Activated CD8-positive, alpha-beta T cell treated with anti-CD3 and anti-CD28 coated beads, Interleukin-2, amount 10 ng/mL, durations not matched to agents 7 days and 5 days (primary cell): Measurements from ENCODE around the gene PHB1. TPM values are rescaled to one million over a fixed set of nuclear protein-coding genes. Genes with fewer than 3 reads are reported as not detected.

Source experiments
- ATAC-seq: fragments of 150-1000 bp; cut with Tn5 transposase; one replicate; pipeline ENCODE4 v1.10.0; 2021; ENCODE audit warnings: moderate library complexity
- CTCF ChIA-PET: fragments of 350-600 bp; sonication (Branson Sonifier 250); formaldehyde crosslinking; loops from one replicate; lab custom pipeline; 2021; ENCODE audit warnings: antibody characterized with exemption; lab: Charles Lee
- POLR2A ChIA-PET: fragments of 350-600 bp; sonication (Branson Sonifier 250); formaldehyde crosslinking; loops from one replicate; lab custom pipeline; 2021; ENCODE audit warnings: antibody characterized with exemption; lab: Charles Lee
- DNase-seq: peaks from one replicate; pipeline ENCODE4 v3.0.0-alpha.2; 2020
- H3K27ac Mint-ChIP-seq: one replicate; pipeline ENCODE4 v1.8.0; 2021; ENCODE audit warnings: mild to moderate bottlenecking, mixed read lengths
- H3K27me3 Mint-ChIP-seq: one replicate; pipeline ENCODE4 v1.8.0; 2021; ENCODE audit warnings: low read depth, mixed read lengths
- H3K36me3 Mint-ChIP-seq: one replicate; pipeline ENCODE4 v1.8.0; 2021; ENCODE audit warnings: low read depth, mixed read lengths
- H3K4me1 Mint-ChIP-seq: one replicate; pipeline ENCODE4 v1.8.0; 2021; ENCODE audit warnings: low read depth, mixed read lengths
- H3K4me3 Mint-ChIP-seq: one replicate; pipeline ENCODE4 v1.8.0; 2021; ENCODE audit warnings: mild to moderate bottlenecking, mixed read lengths
- H3K9me3 Mint-ChIP-seq: one replicate; pipeline ENCODE4 v1.8.0; 2022; ENCODE audit warnings: mixed read lengths; ENCODE audit not compliant: insufficient read depth
- total RNA-seq, 2 experiments: library from RNA; stranded (reverse); gene quantifications; one replicate each; pipeline ENCODE4 v1.2.3, GENCODE V29; 2021

Gene PHB1
- total RNA-seq, 2 experiments from 2014 or later, result 181 to 183 TPM

GRCh38 chr17:49387498-49388289, 27.0 kb downstream of the PHB1 start:
- DNase-seq (peak; percentile 28), ATAC-seq (peak; percentile 44)
- Mint-ChIP-seq H3K36me3 (peaks cover 13% of the 10 kb centered on the region), H3K9me3 (no peaks in the 10 kb centered on the region), H3K27ac (peak overlapping the region; percentile 98), H3K4me1 (peaks cover 60% of the 10 kb centered on the region), H3K27me3 (no peaks in the 10 kb centered on the region), H3K4me3 (peak overlapping the region; percentile 70)
- POLR2A ChIA-PET, result interaction anchor here (0.6 to 2.1 kb wide), 6 partner anchors 26 to 290 kb away, joined by 3 to 6 read pairs (median 3); partner anchors contain the start of gene ZNF652
- CTCF ChIA-PET, result interaction anchor here (1.0 to 7.5 kb wide), 8 partner anchors 9 to 207 kb away, joined by 4 to 60 read pairs (median 10); no protein-coding TSS in a partner anchor

GRCh38 chr17:49386373-49386772, 28.3 kb downstream of the PHB1 start:
- DNase-seq, result no peak
- Mint-ChIP-seq H3K4me1 (peaks cover 56% of the 10 kb centered on the region), H3K4me3 (no peak overlapping the region), H3K27ac (peak overlapping the region; percentile 44), H3K9me3 (no peaks in the 10 kb centered on the region), H3K27me3 (no peaks in the 10 kb centered on the region), H3K36me3 (peaks cover 13% of the 10 kb centered on the region)
- no peak for ATAC-seq
- ChIA-PET CTCF (interaction anchor here (1.7 to 7.5 kb wide), 3 partner anchors 19 to 22 kb away, joined by 3 to 60 read pairs (median 31); no protein-coding TSS in a partner anchor), POLR2A (no interaction called here)

GRCh38 chr17:49384951-49385350, 29.7 kb downstream of the PHB1 start:
- Mint-ChIP-seq H3K27ac (no peak overlapping the region), H3K4me3 (no peak overlapping the region), H3K4me1 (peaks cover 41% of the 10 kb centered on the region), H3K36me3 (peaks cover 11% of the 10 kb centered on the region), H3K27me3 (no peaks in the 10 kb centered on the region), H3K9me3 (no peaks in the 10 kb centered on the region)
- no peak for ATAC-seq
- no peak for DNase-seq
- ChIA-PET CTCF (interaction anchor here (0.9 to 7.5 kb wide), 4 partner anchors 14 to 173 kb away, joined by 3 to 60 read pairs (median 16); no protein-coding TSS in a partner anchor), POLR2A (no interaction called here)

- POLR2A ChIA-PET, result no interaction called here
- H3K4me1 Mint-ChIP-seq, result peaks cover 24% of the 10 kb centered on the region
Observed at GRCh38 chr17:49383060-49383459, 31.6 kb downstream of the PHB1 start.

GRCh38 chr17:49382556-49382955, 32.1 kb downstream of the PHB1 start:
- DNase-seq (no peak), ATAC-seq (no peak)
- Mint-ChIP-seq H3K4me3 (no peak overlapping the region), H3K36me3 (peaks cover 11% of the 10 kb centered on the region), H3K4me1 (peaks cover 19% of the 10 kb centered on the region), H3K27me3 (no peaks in the 10 kb centered on the region), H3K27ac (no peak overlapping the region), H3K9me3 (no peaks in the 10 kb centered on the region)
- ChIA-PET POLR2A (no interaction called here), CTCF (interaction anchor here (1.0 to 5.3 kb wide), 2 partner anchors 12 to 14 kb away, joined by 3 to 29 read pairs; no protein-coding TSS in a partner anchor)

More at GRCh38 chr17:49383060-49383459, 31.6 kb downstream of the PHB1 start:
- peaks cover 12% of the 10 kb centered on the region for H3K36me3 Mint-ChIP-seq
- H3K4me3 Mint-ChIP-seq, result no peak overlapping the region
- DNase-seq, result no peak
- no peak for ATAC-seq
- H3K9me3 Mint-ChIP-seq, result no peaks in the 10 kb centered on the region
- H3K27me3 Mint-ChIP-seq, result no peaks in the 10 kb centered on the region
- CTCF ChIA-PET, result interaction anchor here (1.0 to 5.3 kb wide), 2 partner anchors 11 to 15 kb away, joined by 3 to 29 read pairs; no protein-coding TSS in a partner anchor
- H3K27ac Mint-ChIP-seq, result no peak overlapping the region

GRCh38 chr17:49381793-49382192, 32.9 kb downstream of the PHB1 start:
- Mint-ChIP-seq H3K27me3 (no peaks in the 10 kb centered on the region), H3K4me3 (no peak overlapping the region), H3K36me3 (peaks cover 8% of the 10 kb centered on the region), H3K4me1 (peaks cover 12% of the 10 kb centered on the region), H3K27ac (no peak overlapping the region), H3K9me3 (no peaks in the 10 kb centered on the region)
- CTCF ChIA-PET, result interaction anchor here (1.0 to 5.3 kb wide), 7 partner anchors 9 to 66 kb away, joined by 3 to 29 read pairs (median 4); no protein-coding TSS in a partner anchor
- no peak for DNase-seq
- no peak for ATAC-seq
- POLR2A ChIA-PET, result no interaction called here

- Mint-ChIP-seq H3K4me1 (peaks cover 7% of the 10 kb centered on the region), H3K36me3 (peaks cover 8% of the 10 kb centered on the region), H3K9me3 (no peaks in the 10 kb centered on the region), H3K4me3 (no peak overlapping the region), H3K27ac (no peak overlapping the region), H3K27me3 (no peaks in the 10 kb centered on the region)
- POLR2A ChIA-PET, result no interaction called here
- CTCF ChIA-PET, result interaction anchor here (0.6 to 5.3 kb wide), 8 partner anchors 10 to 176 kb away, joined by 3 to 29 read pairs (median 4); no protein-coding TSS in a partner anchor
- DNase-seq (no peak), ATAC-seq (no peak)
Observed at GRCh38 chr17:49381033-49381432, 33.6 kb downstream of the PHB1 start.

- peaks cover 2% of the 10 kb centered on the region for H3K4me1 Mint-ChIP-seq
- ChIA-PET CTCF (interaction anchor here (5.3 kb wide), 1 partner anchor 11 kb away, joined by 29 read pairs; no protein-coding TSS in a partner anchor), POLR2A (no interaction called here)
- no peak for DNase-seq
- H3K27me3 Mint-ChIP-seq, result no peaks in the 10 kb centered on the region
- H3K36me3 Mint-ChIP-seq, result peaks cover 8% of the 10 kb centered on the region
- ATAC-seq, result no peak
- no peaks in the 10 kb centered on the region for H3K9me3 Mint-ChIP-seq
- H3K27ac Mint-ChIP-seq, result no peak overlapping the region
- H3K4me3 Mint-ChIP-seq, result no peak overlapping the region
Observed at GRCh38 chr17:49379926-49380325, 34.8 kb downstream of the PHB1 start.

- Mint-ChIP-seq H3K4me1 (no peaks in the 10 kb centered on the region), H3K36me3 (peaks cover 8% of the 10 kb centered on the region), H3K4me3 (no peak overlapping the region), H3K27me3 (no peaks in the 10 kb centered on the region), H3K9me3 (no peaks in the 10 kb centered on the region), H3K27ac (no peak overlapping the region)
- POLR2A ChIA-PET, result no interaction called here
- no peak for ATAC-seq
- CTCF ChIA-PET, result interaction anchor here (1.0 to 2.2 kb wide), 3 partner anchors 9 to 30 kb away, joined by 4 to 12 read pairs (median 4); no protein-coding TSS in a partner anchor
- no peak for DNase-seq
Observed at GRCh38 chr17:49378311-49378710, 36.4 kb downstream of the PHB1 start.

GRCh38 chr17:49375544-49375943, 39.1 kb downstream of the PHB1 start:
- Mint-ChIP-seq H3K4me3 (no peak overlapping the region), H3K27me3 (no peaks in the 10 kb centered on the region), H3K27ac (no peak overlapping the region), H3K36me3 (peaks cover 8% of the 10 kb centered on the region), H3K4me1 (no peaks in the 10 kb centered on the region), H3K9me3 (no peaks in the 10 kb centered on the region)
- DNase-seq, result no peak
- POLR2A ChIA-PET, result no interaction called here
- no peak for ATAC-seq
- CTCF ChIA-PET, result interaction anchor here (1.2 to 1.4 kb wide), 3 partner anchors 85 to 343 kb away, joined by 3 read pairs; no protein-coding TSS in a partner anchor

GRCh38 chr17:49373115-49373514, 41.6 kb downstream of the PHB1 start:
- DNase-seq, result no peak
- ATAC-seq, result no peak
- ChIA-PET CTCF (no interaction called here), POLR2A (no interaction called here)
- H3K27ac Mint-ChIP-seq, result no peak overlapping the region
- no peaks in the 10 kb centered on the region for H3K9me3 Mint-ChIP-seq
- no peaks in the 10 kb centered on the region for H3K36me3 Mint-ChIP-seq
- H3K4me1 Mint-ChIP-seq, result peaks cover 3% of the 10 kb centered on the region
- H3K4me3 Mint-ChIP-seq, result no peak overlapping the region
- no peaks in the 10 kb centered on the region for H3K27me3 Mint-ChIP-seq

- DNase-seq, result no peak
- Mint-ChIP-seq H3K9me3 (no peaks in the 10 kb centered on the region), H3K4me1 (peaks cover 8% of the 10 kb centered on the region), H3K27ac (no peak overlapping the region), H3K36me3 (no peaks in the 10 kb centered on the region), H3K27me3 (no peaks in the 10 kb centered on the region), H3K4me3 (no peak overlapping the region)
- CTCF ChIA-PET, result interaction anchor here (1.5 kb wide), 1 partner anchor 35 kb away, joined by 3 read pairs; no protein-coding TSS in a partner anchor
- POLR2A ChIA-PET, result no interaction called here
- no peak for ATAC-seq
Observed at GRCh38 chr17:49372425-49372824, 42.3 kb downstream of the PHB1 start.
